ENCODE data around the gene TRPM3. TPM values are rescaled to one million over a fixed set of nuclear protein-coding genes. Genes with fewer than 3 reads are reported as not detected.

Gene TRPM3
- total and polyA plus RNA-seq, 2 of the 13 experiments (the other 11 are each of a cell fraction or from before 2014, with no cell fraction given) = not detected

GRCh38 chr9:70553707-70554673 is 567.4 kb downstream of the TRPM3 start:
- ChIA-PET CTCF (ENCODE audit: low intra/inter-chr PET ratio, low total read pairs) (no interaction called here), POLR2A (no interaction called here)
- Histone ChIP-seq H3K4me3 (replicated peaks in 1 of 3; ENCODE audit: insufficient read depth in 1 of 3, low read depth in 2 of 3, low read length in 3 of 3) (no peak overlapping the region), H4K20me1 (ENCODE audit: insufficient read depth, low read length) (no peaks in the 10 kb centered on the region), H3K27me3 (ENCODE audit: control insufficient read depth in 1 of 2, insufficient read depth in 2 of 2, low read length in 2 of 2) (no peaks in the 10 kb centered on the region), H3K4me2 (ENCODE audit: low read depth, low read length) (no peak overlapping the region), H3K36me3 (replicated peaks in 1 of 2; ENCODE audit: control insufficient read depth in 1 of 2, insufficient read depth in 2 of 2, low read length in 2 of 2) (no peaks in the 10 kb centered on the region), H2AFZ (ENCODE audit: low read length) (no peak overlapping the region), H3K79me2 (ENCODE audit: insufficient read depth, low read length) (no peaks in the 10 kb centered on the region), H3K27ac (ENCODE audit: extremely low read length, insufficient read depth, low read length) (no peak overlapping the region), H3K9ac (ENCODE audit: insufficient read depth, low read depth, low read length) (no peak overlapping the region), H3K9me3 (ENCODE audit: low read length) (no peaks in the 10 kb centered on the region), H3K4me1 (ENCODE audit: insufficient read depth, low read length) (no peaks in the 10 kb centered on the region)
- intact Hi-C loops (cut with micrococcal nuclease; ENCODE audit: unreplicated experiment) (no loop called here), in situ Hi-C loops (cut with HindIII; ENCODE audit: extremely low pct_ligation_motif_present, low pct_unique_long_range_greater_than_20kb) (no loop called here)
- DNase-seq (ENCODE audit: low spot score) (no peak), FAIRE-seq (no peak), ATAC-seq (no peak)
- no peak for TF ChIP-seq ATF6 (CRISPR knock-in tag; conservative IDR thresholded peaks at IDR 0.05)
- no peak for TF ChIP-seq ZNF773 (CRISPR knock-in tag; IDR thresholded peaks at IDR 0.05; ENCODE audit: borderline replicate concordance)
- 27% methylated on average over 12 of the region's 12 CpGs for WGBS (ENCODE audit: low lambda C conversion rate)
- no TSS peak for BruUV-seq (replicated peaks)

GRCh38 chr9:70552561-70552960 is 568.9 kb downstream of the TRPM3 start:
- DNase-seq (ENCODE audit: low spot score) (no peak), ATAC-seq (no peak), FAIRE-seq (no peak)
- Histone ChIP-seq H2AFZ (ENCODE audit: low read length) (no peak overlapping the region), H3K4me1 (ENCODE audit: insufficient read depth, low read length) (no peaks in the 10 kb centered on the region), H3K36me3 (replicated peaks in 1 of 2; ENCODE audit: control insufficient read depth in 1 of 2, insufficient read depth in 2 of 2, low read length in 2 of 2) (no peaks in the 10 kb centered on the region), H4K20me1 (ENCODE audit: insufficient read depth, low read length) (no peaks in the 10 kb centered on the region), H3K4me2 (ENCODE audit: low read depth, low read length) (no peak overlapping the region), H3K9me3 (ENCODE audit: low read length) (no peaks in the 10 kb centered on the region), H3K27me3 (ENCODE audit: control insufficient read depth in 1 of 2, insufficient read depth in 2 of 2, low read length in 2 of 2) (no peaks in the 10 kb centered on the region), H3K79me2 (ENCODE audit: insufficient read depth, low read length) (no peaks in the 10 kb centered on the region), H3K4me3 (replicated peaks in 1 of 3; ENCODE audit: insufficient read depth in 1 of 3, low read depth in 2 of 3, low read length in 3 of 3) (no peak overlapping the region), H3K27ac (ENCODE audit: extremely low read length, insufficient read depth, low read length) (no peak overlapping the region), H3K9ac (ENCODE audit: insufficient read depth, low read depth, low read length) (no peak overlapping the region)
- WGBS (ENCODE audit: low lambda C conversion rate) = 64% methylated on average over 9 of the region's 9 CpGs
- ChIA-PET CTCF (ENCODE audit: low intra/inter-chr PET ratio, low total read pairs) (no interaction called here), POLR2A (no interaction called here)
- intact Hi-C loops (cut with micrococcal nuclease; ENCODE audit: unreplicated experiment) = no loop called here
- BruUV-seq (replicated peaks) = no TSS peak
- in situ Hi-C loops (cut with HindIII; ENCODE audit: extremely low pct_ligation_motif_present, low pct_unique_long_range_greater_than_20kb) = no loop called here
- TF ChIP-seq ZNF879 (CRISPR knock-in tag; IDR thresholded peaks at IDR 0.05) (no peak), ZNF660 (CRISPR knock-in tag; IDR thresholded peaks at IDR 0.05; ENCODE audit: borderline replicate concordance, low read depth) (no peak), ZSCAN12 (CRISPR knock-in tag; IDR thresholded peaks at IDR 0.05) (no peak), PCBP1 (IDR thresholded peaks at IDR 0.05; ENCODE audit: borderline replicate concordance, low read depth, low read length) (no peak), POLR2AphosphoS2 (IDR thresholded peaks at IDR 0.05; ENCODE audit: low read depth, low read length) (no peak), MXD3 (CRISPR knock-in tag; IDR thresholded peaks at IDR 0.05) (no peak), SATB2 (CRISPR knock-in tag; IDR thresholded peaks at IDR 0.05) (no peak), PRDM10 (CRISPR knock-in tag; IDR thresholded peaks at IDR 0.05; ENCODE audit: low read depth) (no peak)

Measured in HepG2 (cell line).